Fibroblast of skin of back (primary cell): ENCODE data around the gene ASTL.

Source experiments
- DNase-seq: peaks from one replicate; pipeline ENCODE4 v3.0.0-alpha.2; 2013

The ASTL gene

DNA sequence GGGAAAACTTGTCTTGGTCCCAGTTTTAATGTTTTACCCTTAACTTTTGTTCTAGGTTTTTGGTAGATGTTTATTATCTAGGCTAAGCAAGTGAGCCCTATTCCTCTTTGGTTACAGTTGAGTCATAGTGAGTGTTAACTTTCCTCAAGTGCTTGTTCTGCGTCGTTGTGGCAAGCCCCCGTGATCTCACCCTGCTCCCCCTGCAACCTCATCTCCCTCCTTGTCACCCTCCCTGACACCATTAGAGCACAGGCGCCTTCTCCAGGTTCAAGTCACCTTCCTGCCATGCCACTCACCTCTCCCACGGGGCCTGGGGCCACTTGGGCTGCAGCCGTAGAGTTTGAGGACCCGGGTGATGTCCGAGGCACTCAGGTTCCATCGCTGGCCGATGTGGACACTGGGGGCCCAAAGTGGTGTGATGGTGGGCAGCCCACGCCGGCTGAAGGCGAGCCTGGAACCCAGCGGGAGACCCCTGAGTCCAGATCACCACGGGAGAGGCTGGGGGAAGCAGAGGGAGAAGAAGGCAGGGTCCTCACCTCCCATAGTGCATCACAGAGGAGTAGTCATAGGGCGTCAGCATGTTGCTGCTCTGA, 8.7 kb downstream of the ASTL start:
- no peak for DNase-seq

DNA sequence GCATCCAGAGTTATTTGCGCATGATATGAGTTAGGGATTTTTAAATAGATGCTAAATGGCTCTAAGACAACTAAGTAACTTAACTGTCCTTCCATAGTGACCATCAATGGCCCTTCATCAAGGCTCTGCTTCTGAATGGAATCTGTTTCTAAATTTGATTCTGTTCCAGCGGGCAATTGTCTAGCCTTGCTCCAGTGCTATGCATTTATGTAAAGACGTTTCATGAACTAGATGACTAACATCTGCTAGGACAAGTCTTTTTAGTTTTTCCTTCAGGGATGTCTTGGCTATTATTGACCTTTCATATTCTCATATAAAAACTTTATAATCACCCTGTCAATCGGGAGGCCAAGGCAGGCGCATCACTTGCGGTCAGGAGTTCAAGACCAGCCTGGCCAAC, 9.8 kb downstream of the ASTL start:
- DNase-seq, result no peak

DNA sequence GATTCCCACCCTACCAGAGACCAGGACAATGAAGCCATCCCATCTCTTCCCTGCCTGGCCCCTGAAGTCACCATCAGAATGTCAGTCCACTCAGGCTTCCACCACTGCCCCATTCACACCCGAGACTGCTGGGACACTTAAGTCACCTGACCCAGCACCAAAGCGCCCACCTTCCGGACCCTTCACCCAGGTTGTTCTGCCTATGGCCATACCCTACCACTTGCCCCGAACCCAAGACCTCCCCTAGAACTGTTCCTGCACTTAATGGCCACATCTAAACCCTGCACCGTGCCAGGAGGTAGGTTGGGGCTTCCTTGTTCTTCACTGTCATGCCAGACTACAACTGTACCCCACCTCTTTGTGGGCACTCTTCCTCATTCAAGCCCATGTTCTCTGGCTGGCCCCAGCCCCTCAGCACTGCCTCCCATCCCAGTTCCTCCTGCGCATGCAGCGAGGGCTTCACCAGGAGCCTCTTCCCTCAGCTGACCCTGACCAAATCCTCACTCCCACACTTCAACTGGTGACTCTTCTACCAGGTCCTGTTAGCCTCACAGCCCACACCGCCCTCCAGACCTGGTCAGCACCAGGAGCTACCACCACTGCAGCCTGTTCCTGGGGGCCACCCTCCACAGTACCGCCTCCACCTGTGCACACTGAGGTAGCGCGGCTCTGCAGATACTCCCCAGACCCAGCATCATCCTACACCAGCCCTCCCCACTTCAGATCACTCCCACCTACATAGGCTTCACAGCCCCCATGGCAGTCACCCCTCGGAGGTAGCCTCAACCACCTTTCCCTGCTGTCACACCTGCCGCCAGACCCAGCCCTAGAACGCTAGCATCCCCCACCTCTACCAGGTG, 13.7 kb downstream of the ASTL start:
- DNase-seq, result no peak

DNA sequence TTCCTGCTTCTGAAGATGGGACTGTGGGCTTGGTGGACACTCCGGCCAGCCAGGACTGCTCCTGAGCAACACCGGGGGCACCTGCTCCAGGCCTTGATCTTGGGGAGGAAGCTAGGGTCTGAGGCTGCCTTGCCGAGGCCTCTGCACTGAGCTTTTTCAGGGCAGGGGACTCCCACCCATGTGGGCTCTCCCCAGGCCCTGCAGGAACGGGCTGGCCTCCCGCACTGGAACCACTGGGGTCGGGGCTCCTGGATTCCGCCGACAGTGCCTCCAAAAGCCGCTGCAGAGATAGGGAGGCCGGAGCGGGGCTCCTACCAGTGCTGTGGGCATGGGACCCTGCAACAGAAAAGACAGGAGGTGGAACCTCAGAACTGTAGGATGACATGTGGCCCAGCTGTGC, 14.4 kb downstream of the ASTL start:
- no peak for DNase-seq

DNA sequence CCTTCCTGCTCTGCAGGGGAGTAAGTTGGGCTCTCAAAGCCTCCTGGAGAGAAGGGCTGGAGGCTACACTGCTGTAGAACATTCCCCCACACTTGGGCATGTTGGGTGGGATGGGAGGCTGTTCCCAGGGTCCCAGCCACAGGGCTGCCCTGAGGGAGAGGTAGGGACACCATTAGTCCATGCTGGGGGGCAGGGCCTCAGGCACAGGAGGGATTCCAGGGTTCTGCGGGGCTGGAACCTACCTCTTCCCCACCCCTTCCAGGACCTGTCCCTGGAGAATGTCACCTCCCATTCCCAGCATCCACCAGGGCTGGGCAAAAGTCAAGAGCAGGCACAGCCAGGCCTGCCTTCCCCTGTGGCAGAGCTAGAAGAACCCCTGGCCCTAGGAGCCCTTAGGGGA, 15.0 kb downstream of the ASTL start:
- no peak for DNase-seq

DNA sequence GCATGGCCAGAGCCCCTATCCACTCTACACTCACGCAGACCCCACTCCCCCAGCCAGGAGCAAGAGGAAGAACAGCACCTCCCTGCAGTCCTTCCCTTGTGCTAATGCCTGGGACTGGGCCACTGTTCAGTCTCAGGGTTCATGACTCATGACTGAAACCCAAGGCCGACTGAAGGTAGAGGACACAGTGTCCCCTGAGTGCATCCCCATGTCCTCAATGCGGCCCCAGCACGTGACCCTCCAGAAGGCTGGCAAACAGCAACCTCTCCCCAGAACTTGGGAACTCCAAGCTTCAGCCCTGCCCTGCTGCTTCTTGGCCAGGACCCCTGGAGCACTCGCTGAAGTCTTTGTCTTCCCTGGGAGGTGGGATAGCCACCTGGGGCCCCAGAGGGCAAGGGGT, 15.9 kb downstream of the ASTL start:
- DNase-seq, result no peak

DNA sequence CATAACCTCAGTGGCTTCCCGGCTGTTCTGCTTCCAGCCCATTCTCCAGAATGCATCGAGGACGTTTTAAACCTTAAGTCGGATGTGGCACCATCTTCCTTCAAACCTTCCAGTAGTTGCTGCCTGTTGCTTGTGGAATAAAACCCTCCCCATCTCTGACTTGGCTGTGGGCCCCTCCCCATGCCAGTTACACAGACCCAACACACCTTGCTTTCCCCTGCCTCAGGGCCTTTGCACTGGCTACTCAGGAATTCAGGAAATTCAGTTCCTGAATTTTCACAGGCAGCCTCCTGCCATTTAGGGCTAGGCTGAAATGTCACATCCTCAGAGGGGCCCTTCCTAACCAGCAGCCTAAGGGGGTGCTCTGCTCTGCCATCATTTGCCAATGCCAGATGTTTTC, 16.9 kb downstream of the ASTL start:
- DNase-seq, result no peak

DNA sequence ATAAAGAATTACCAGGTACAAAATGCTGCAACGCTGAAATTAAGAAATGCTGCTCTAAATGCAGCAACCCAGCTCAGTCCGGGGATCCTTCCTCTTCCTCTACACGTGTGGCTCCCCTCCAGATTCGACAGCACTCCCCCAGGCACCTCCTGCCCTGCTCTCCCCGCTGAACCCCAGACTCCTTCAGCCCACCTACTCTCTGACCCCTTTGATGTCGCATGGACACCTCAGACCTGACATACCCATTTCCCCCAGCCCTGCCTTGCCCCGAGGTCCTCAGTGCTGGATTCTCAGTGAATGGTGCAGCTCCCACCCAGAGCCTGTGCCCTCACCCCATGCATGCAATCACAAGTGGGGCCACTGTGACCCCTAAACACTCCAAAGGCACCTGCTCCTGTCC, 17.3 kb downstream of the ASTL start:
- no peak for DNase-seq

DNA sequence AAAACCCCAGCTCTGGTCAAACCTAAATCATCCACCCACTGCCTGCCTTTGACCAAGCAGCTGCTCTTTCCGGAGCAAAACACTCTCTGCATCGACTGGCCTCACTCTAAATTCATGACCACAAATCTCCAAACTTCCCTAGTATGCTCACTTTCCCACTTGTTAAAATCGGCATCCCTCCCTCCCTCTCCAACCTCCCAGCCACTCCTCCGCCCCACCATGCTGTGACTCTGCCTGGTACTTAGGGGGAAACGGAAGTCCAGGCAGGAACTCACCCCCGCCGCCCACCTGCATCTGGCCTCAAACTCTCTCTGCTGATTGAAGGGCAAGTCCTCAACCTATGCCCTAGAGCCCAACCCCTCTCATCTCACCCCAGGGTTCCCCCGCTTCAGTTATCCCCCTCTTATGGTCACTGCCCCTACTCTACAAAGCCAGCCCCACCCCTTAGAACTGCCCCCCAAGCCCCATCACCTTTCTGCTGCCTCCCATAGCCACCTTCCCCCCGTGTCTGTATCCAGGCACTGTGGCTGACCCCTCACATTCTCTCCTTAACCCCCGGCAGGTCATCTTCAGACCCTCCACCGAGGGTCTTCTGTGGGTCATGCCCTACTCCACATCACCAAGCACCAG, 18.1 kb downstream of the ASTL start:
- DNase-seq, result no peak

DNA sequence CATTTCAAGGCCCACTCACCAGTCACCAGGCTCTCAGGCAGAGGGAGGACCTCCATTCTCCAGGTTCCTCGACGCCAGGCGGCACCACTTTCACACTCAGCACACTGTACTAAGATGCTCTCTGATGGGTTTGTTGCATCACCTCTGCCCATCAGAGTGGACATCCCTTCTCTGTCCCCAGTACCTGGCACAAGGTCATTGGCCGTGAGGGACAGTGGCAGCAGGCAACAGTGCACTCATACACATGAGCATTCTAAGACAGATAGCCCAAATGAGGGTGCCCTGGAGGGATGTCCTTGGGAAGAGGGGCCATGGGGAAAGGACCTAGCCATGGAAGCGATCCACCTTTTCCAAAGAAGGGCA, 18.9 kb downstream of the ASTL start:
- DNase-seq, result no peak

DNA sequence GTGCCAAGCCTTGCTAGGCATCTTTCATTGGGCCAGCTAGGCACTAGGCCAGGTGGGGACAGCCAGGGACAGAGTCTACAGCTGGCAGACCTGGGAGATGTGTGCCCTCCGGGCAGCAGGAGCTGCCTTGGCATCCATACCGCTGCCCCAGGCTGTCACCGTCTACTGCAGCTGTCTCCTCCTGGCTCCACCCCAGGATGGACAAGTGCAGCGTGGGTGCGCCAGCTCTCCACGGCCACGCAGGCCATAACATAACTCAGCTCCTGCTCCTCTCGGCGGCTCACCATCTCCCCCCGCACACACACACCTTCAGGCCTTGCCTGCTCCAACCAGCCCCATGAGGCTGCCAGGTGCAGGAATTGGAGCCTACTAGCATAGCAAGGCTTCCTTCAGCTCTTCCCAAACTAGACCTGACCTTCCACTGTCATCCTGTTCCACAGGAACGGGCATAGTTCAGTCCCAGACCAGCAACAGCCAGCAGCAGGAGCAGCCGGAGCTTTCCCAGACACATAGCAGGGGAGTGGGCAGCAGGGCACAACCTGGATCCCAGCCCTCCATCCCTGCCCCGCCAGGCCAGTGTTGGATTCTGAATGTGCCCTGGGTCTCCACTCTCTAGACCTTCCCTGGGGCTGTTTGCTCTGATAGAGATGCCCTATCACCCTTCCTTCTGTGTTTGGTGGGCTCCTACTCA, 19.5 kb downstream of the ASTL start:
- DNase-seq, result no peak

DNA sequence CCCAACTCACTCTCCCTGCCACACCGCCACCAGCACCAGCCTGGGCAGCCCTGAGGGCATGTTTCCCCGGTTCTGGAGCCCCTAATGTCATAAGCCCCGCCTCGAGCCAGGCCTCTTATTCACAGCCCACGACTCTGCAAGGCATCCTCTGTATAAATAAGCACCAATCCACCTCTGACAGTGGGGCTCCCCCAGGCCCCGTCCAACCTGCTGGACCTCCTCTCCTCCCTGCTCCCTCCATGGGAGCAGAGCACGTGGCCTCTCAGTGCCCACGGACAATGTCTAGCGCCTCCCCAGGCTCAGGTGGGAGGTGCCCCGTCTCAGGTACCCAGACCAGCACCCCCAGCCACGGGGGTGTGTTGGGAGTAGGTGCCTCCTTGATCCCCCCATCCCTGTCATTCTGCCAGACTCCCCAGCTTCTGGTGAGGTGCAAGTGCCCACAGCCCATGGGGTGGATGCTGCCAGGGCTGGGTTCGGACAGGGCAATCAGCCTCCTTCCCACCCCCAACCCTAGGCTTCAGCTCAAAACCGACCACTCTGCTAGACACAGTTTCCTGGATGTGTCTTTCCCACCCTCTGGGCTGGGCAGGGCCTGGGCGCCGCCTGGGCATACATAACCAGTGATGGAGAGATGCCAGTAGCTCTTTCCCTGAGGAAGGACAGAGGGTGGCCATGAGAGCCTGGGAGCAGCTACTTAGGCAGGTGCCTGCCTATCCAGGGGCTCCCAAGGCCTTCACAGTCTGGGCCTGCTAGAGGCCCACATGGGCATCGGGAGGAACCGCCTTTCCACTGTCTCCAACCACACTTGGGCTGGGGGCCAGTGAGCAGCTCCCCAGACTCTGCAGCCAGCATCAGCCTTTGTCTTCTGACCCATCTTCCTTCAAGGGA, 20.4 kb downstream of the ASTL start:
- no peak for DNase-seq

DNA sequence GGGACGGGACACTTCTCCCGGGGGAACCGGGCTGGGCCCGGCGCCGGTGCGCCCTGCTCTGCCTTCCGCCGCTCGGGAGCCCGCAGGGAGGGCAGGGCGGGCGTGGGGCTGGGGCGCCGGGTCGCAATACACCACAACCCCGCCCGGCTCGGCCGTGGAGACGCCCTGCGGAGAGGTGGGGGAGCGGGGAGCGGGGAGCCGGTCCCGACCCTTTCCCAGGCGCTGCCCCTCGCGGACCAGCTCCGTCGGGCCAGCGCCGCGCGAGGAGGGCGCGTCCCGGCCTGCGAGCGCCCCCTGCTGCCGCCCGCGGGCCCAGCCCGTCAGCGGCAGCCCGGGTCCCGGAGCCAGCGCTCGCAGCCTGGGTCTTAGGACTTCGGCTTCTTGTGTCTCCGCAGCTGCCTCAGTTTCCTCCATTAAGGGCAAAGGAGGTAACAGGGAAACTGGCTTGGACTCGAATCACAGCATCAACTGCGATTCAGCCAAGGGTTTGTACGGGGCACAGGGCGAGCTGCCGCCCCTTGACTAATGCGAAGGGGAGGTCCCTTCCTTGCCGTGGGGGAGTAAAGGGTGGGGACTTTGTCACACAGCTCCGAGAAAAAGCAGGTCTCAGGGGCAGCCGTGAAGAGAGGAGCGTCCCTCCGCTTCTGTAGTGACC, 21.3 kb downstream of the ASTL start:
- peak; percentile 28 for DNase-seq

DNA sequence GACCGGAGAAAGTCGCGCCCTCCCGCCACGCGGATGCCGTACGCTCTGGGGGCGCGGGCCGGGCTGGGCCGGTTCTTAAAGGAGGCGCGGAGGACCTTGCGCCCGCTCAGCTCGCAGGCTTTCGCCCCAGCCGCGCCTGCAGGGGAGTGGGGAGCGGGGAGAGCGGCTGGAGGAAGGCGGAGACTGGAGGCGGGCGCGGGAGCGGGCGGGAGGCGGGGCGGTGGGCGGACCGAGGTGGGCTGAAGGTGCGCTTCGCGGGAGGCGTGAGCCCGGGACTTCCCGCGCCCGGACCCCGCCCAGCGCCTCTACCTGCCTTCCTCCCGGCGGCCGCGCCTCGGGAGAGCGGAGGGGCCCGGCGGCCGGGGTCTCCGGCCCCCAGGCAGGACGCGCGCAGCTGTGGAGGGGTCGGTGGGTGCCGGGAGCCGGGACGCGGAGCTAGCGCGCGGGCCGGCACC, 21.9 kb downstream of the ASTL start, which contains the start of gene ADRA2B:
Gene ADRA2B, minus strand, starts transcription at position 148 of the 455 bp plus-strand sequence. CDS start 422 bp downstream, outside the sequence.
- peak; percentile 30 for DNase-seq

DNA sequence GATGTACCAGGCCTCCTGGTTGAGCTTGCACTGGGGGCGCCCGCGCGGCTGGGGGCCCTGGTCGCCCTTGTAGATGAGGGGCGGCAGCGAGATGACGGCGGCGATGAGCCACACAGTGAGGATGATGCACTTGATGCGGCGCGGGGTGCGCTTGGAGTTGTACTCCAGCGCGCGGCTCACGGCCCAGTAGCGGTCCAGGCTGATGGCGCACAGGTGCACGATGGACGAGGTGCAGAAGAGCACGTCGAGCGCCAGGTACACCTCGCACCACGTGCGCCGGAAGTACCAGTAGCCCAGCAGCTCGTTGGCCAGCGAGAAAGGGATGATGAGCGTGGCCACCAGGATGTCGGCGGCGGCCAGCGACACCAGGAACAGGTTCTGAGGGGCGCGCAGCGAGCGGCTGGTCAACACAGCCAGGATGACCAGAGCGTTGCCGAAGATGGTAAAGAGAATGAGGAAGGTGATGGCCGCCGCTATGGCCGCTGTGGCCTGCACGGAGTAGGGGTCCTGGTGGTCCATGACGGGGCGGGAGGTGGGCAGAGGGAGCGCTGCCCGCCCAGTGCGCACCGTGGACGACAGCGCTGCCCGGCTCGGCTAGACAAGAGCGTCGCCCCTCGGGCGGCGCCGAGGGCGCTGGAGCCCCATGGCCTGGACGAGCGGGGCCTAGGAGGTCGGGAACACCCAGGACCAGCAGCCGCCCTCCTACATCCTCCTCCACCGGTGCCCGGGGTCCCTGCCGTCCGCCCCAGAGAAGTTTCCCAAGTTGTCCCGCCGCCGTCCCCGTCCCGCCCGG, 22.5 kb downstream of the ASTL start:
- no peak for DNase-seq

DNA sequence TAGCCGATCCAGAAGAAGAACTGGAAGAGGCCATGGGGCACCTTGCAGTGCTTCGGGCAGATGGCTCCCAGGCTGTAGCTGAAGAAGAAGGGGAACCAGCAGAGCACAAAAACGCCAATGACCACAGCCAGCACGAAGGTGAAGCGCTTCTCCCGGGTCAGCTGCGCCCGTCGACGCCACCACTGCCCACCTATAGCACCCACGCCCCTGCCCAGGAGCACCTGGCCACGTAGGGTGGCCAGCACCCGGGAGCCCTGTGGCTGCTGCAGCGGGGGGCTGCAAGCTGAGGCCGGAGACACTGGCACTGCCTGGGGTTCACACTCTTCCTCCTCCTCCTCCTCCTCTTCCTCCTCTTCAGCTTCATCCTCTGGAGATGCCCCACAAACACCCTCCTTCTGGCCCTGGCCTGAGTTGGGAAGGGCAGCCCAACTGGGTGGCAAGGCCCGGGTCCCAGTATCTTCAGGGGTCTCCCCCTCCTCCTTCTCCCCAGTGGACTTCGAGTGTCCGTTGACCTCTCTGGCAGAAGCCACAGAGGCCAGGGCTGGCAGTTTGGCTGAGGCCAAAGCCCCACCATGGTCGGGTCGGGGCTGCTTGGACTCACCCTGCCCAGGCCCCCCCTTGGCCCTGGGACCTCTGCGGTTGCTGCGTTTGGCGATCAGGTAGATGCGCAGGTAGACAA, 23.3 kb downstream of the ASTL start:
- no peak for DNase-seq

DNA sequence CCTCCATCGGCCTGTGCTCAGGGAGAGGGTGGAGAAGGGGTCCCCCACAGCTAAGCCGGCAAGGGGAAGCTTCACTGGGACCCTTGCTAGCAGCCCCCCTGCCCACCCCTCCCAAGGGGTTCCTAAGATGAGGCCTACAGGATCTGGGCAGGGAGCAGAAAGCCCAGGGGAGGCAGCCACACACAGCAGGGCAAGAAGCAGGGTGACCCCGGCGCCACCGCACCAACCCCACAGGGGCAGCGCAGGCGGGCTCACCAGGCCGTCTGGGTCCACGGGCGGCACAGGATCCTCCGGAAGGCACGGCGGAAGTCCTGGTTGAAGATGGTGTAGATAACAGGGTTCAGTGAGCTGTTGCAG, 23.8 kb downstream of the ASTL start:
- DNase-seq, result no peak

DNA sequence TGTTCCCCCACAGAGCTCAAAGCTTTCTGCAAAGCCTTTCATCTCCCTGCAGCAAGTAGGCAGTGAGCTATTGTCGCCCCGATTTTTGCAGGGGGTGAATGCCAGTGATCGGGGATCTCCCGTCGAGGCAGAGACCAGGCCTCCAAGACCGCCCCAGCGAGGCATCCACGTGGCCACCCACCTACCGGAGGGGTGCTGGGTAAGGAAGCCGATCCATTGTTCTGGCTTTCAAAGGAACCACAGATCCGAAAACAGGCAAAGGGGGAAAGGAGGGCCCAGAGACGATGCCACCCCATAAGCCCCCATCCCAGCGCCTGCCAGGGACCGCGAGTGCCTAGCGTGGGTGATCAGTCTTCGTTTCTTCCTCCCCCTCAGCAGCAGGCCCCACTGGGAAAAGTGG, 24.4 kb downstream of the ASTL start:
- no peak for DNase-seq

DNA sequence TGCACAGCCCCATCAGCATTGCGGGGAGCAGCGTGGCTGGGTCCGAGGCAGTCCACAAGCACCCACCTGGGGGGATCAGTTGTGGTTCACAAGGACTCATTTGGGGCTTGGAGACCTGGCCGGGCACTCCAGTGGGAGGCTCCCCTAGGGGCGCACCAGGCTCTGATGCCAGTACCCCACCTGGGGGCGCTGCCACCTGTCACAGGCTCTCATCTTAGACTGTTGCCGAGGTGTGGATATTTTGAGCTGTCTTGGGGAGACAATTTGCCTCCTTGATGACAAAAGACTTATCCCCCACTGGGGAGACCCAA, 25.0 kb downstream of the ASTL start:
- no peak for DNase-seq
